NOMO-1 treated with dmso at 0.1 percent for 144 hours (cell line): Measurements from ENCODE around the gene TIMMDC1.
A peak's percentile ranks its signal among the peaks of the same experiment; 100 is the strongest.
"Not testable (repeated sequence)": the region's sequence is repeated elsewhere in the genome, so short reads cannot be mapped to it uniquely, and the experiment has no call there.

Experiments
- DNase-seq: peaks from one replicate; lab custom pipeline; 2025; ENCODE audit not compliant: unreplicated experiment; lab: John Stamatoyannopoulos, UW

Gene TIMMDC1

GRCh38 chr3:119553823-119554415, 55.6 kb downstream of the TIMMDC1 start:
- no peak for DNase-seq

- no peak for DNase-seq
Observed at GRCh38 chr3:119555309-119555735, 57.0 kb downstream of the TIMMDC1 start.

- DNase-seq: no peak
Observed at GRCh38 chr3:119555929-119556328, 57.6 kb downstream of the TIMMDC1 start.

- no peak for DNase-seq
Observed at GRCh38 chr3:119557192-119557876, 59.0 kb downstream of the TIMMDC1 start.

- no peak for DNase-seq
Observed at GRCh38 chr3:119557877-119558269, 59.5 kb downstream of the TIMMDC1 start.

GRCh38 chr3:119558626-119559317, 60.4 kb downstream of the TIMMDC1 start:
- no peak for DNase-seq

GRCh38 chr3:119559441-119559963, 61.2 kb downstream of the TIMMDC1 start, which contains the start of gene CD80:
Gene CD80, minus strand, starts transcription at chr3:119559614. Its CDS starts 1,886 bp downstream, at chr3:119557728.
- peak; percentile 69 for DNase-seq

- no peak for DNase-seq
Observed at GRCh38 chr3:119560160-119560559, 61.8 kb downstream of the TIMMDC1 start.

GRCh38 chr3:119562307-119562961, 64.1 kb downstream of the TIMMDC1 start:
- DNase-seq: peak; percentile 46

- DNase-seq: not testable (repeated sequence)
Observed at GRCh38 chr3:119563334-119563733, 65.0 kb downstream of the TIMMDC1 start.

GRCh38 chr3:119569156-119569555, 70.8 kb downstream of the TIMMDC1 start:
- DNase-seq: no peak

- DNase-seq: peak; percentile 87
Observed at GRCh38 chr3:119570229-119570628, 71.9 kb downstream of the TIMMDC1 start.

GRCh38 chr3:119571230-119571629, 72.9 kb downstream of the TIMMDC1 start:
- no peak for DNase-seq

- DNase-seq: no peak
Observed at GRCh38 chr3:119571688-119572087, 73.3 kb downstream of the TIMMDC1 start.
